Measurements from ENCODE around the gene HINT1.

The HINT1 gene

DNA sequence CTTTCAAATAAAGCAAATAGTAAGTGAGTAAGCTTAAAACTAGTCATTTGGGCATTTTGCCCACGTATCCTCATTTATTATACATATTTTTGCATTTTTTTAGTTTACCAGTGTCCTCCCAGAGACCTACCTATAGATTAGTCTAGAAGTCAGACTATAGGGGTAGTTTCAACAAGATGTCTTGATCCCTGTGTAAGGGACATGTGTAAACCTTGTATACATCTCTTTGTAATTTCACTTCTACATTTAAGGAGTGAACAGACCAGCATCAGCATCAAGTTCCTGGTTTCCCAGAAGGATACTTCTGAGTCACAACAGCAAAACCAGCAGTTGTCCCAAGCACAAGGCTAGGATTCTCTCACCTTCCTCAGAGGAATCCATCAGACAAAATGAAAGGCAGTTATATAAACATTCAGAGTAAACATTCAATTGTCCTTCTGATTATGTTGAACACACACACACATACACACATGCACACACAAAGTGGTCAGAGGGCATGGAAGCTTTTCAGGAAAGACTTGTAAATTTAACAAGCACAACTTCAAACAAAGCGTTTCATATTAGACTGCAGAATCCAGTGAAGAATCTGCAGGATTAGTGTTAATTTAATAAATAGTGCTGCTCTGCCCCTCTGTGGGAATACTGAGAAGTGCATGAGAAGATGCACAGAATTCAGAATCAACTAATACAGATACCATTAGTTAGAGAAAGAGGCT, 55.4 kb downstream of the HINT1 start:
- DNase-seq, result peak; percentile 56

Measured in NCI-H69 (cell line).